MM.1S (cell line): ENCODE data around the gene ADGRF1.

Experiments
- DNase-seq: peaks from one replicate; pipeline ENCODE4 v3.0.0-alpha.2; 2015
- H2AFZ ChIP-seq: fragments of 300-600 bp; sonication (generic); 2 replicates; pipeline ENCODE4 v1.6.0; 2016; ENCODE audit warnings: antibody characterized with exemption, low read length
- H3F3A ChIP-seq: fragments of 300-600 bp; sonication (generic); 2 replicates; pipeline ENCODE4 v1.6.1; 2016; ENCODE audit warnings: mild to moderate bottlenecking, antibody characterized with exemption, low read length, moderate library complexity, mixed read lengths; ENCODE audit not compliant: insufficient read depth
- H3K27ac ChIP-seq: fragments of 300-600 bp; sonication (generic); 2 replicates; pipeline ENCODE4 v1.5.1; 2016; ENCODE audit warnings: mild to moderate bottlenecking, low read length
- H3K27me3 ChIP-seq: fragments of 300-600 bp; sonication (generic); replicated peaks from 2 replicates; pipeline ENCODE4 v1.6.0; 2016; ENCODE audit warnings: low read length; ENCODE audit not compliant: insufficient read depth
- H3K36me3 ChIP-seq: fragments of 300-600 bp; sonication (generic); replicated peaks from 2 replicates; pipeline ENCODE4 v1.6.1; 2016; ENCODE audit warnings: mild to moderate bottlenecking, low read length, mixed read lengths; ENCODE audit not compliant: insufficient read depth
- H3K4me1 ChIP-seq: fragments of 300-600 bp; sonication (generic); 2 replicates; pipeline ENCODE4 v1.6.1; 2016; ENCODE audit warnings: low read length, mixed read lengths
- H3K4me2 ChIP-seq: fragments of 300-600 bp; sonication (generic); 2 replicates; pipeline ENCODE4 v1.6.0; 2016; ENCODE audit warnings: low read depth, low read length
- H3K4me3 ChIP-seq: fragments of 300-600 bp; sonication (generic); 2 replicates; pipeline ENCODE4 v1.5.1; 2016; ENCODE audit warnings: low read length, mixed read lengths
- H3K79me2 ChIP-seq: fragments of 300-600 bp; sonication (generic); 2 replicates; pipeline ENCODE4 v1.6.1; 2016; ENCODE audit warnings: mixed run types, low read length, mixed read lengths
- H3K9ac ChIP-seq: fragments of 300-600 bp; sonication (generic); 2 replicates; pipeline ENCODE4 v1.6.1; 2016; ENCODE audit warnings: low read length, mixed read lengths
- H3K9me2 ChIP-seq: fragments of 300-600 bp; sonication (generic); replicated peaks from 2 replicates; pipeline ENCODE4 v1.6.1; 2016; ENCODE audit warnings: mild to moderate bottlenecking, low read length, mixed read lengths; ENCODE audit not compliant: insufficient read depth
- H3K9me3 ChIP-seq: fragments of 300-600 bp; sonication (generic); replicated peaks from 2 replicates; pipeline ENCODE4 v1.6.1; 2016; ENCODE audit warnings: mild to moderate bottlenecking, low read length, mixed read lengths; ENCODE audit not compliant: insufficient read depth
- H4K20me1 ChIP-seq: fragments of 300-600 bp; sonication (generic); 2 replicates; pipeline ENCODE4 v1.6.1; 2016; ENCODE audit warnings: mild to moderate bottlenecking, low read length, moderate library complexity, mixed read lengths; ENCODE audit not compliant: insufficient read depth
- EZH2 ChIP-seq: fragments of 300-600 bp; sonication (generic); optimal IDR thresholded peaks from 2 replicates; pipeline ENCODE3; 2017; ENCODE audit warnings: low read depth, mild to moderate bottlenecking, antibody characterized with exemption, low read length, mixed read lengths
- EZH2phosphoT487 ChIP-seq: fragments of 300-600 bp; sonication (generic); IDR thresholded peaks from 2 replicates; pipeline ENCODE4 v1.6.1; 2018; ENCODE audit warnings: antibody characterized with exemption, low read length
- TF ChIP-seq, protein P1 (sequence below): fragments of 300-600 bp; sonication (generic); IDR thresholded peaks from 2 replicates; pipeline ENCODE4 v1.5.1; 2016; ENCODE audit warnings: antibody characterized with exemption, low read length, mixed read lengths

ADGRF1 gene

GRCh38 chr6:47009583-47009982 is 32.5 kb downstream of the ADGRF1 start:
- DNase-seq = no peak
- Histone ChIP-seq H3K4me1 (0 out of 2 replicates have a peak, but pooled peaks cover 4% of the 10 kb centered on the region), H3K79me2 (no peaks in the 10 kb centered on the region), H3K9ac (no peak overlapping the region), H2AFZ (no peak overlapping the region), H3K36me3 (no peaks in the 10 kb centered on the region), H3K4me2 (no peak overlapping the region), H3K27ac (no peak overlapping the region), H3K9me3 (no peaks in the 10 kb centered on the region), H4K20me1 (no peaks in the 10 kb centered on the region), H3F3A (no peaks in the 10 kb centered on the region), H3K27me3 (no peaks in the 10 kb centered on the region), H3K9me2 (no peaks in the 10 kb centered on the region), H3K4me3 (no peak overlapping the region)
- TF ChIP-seq EZH2phosphoT487 (no peak), EZH2 (no peak)
- TF ChIP-seq, protein P1, sequence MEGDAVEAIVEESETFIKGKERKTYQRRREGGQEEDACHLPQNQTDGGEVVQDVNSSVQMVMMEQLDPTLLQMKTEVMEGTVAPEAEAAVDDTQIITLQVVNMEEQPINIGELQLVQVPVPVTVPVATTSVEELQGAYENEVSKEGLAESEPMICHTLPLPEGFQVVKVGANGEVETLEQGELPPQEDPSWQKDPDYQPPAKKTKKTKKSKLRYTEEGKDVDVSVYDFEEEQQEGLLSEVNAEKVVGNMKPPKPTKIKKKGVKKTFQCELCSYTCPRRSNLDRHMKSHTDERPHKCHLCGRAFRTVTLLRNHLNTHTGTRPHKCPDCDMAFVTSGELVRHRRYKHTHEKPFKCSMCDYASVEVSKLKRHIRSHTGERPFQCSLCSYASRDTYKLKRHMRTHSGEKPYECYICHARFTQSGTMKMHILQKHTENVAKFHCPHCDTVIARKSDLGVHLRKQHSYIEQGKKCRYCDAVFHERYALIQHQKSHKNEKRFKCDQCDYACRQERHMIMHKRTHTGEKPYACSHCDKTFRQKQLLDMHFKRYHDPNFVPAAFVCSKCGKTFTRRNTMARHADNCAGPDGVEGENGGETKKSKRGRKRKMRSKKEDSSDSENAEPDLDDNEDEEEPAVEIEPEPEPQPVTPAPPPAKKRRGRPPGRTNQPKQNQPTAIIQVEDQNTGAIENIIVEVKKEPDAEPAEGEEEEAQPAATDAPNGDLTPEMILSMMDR = no peak

DNA sequence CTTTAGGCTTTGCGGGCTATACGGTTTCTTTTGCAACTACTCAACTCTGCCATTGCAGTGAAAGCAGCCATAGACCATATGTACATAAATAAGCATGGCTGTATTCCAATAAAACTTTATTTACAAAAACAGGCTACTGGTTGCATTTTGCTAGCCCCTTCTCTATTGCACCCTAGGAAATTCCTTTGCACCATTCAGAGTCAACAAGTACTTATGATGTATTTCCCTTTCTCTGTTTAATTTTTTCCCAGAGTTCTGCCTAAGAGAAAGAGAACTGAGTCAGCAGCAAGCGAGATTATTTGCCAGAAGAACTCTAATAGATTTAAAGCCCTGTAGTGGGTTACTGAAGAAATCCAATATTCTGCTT is 33.8 kb downstream of the ADGRF1 start:
- H3K27ac ChIP-seq = no peak overlapping the region
- H4K20me1 ChIP-seq = no peaks in the 10 kb centered on the region
- no peak overlapping the region for H3K9ac ChIP-seq
- no peaks in the 10 kb centered on the region for H3K36me3 ChIP-seq
- H3K4me3 ChIP-seq = no peak overlapping the region
- H3K4me1 ChIP-seq = 0 out of 2 replicates have a peak, but pooled peaks cover 4% of the 10 kb centered on the region
- H2AFZ ChIP-seq = no peak overlapping the region
- H3K9me3 ChIP-seq = no peaks in the 10 kb centered on the region
- no peak for DNase-seq
- no peaks in the 10 kb centered on the region for H3K27me3 ChIP-seq
- no peaks in the 10 kb centered on the region for H3K79me2 ChIP-seq
- H3K9me2 ChIP-seq = no peaks in the 10 kb centered on the region
- H3K4me2 ChIP-seq = no peak overlapping the region
- H3F3A ChIP-seq = no peaks in the 10 kb centered on the region
- TF ChIP-seq EZH2 = no peak
- TF ChIP-seq, protein P1 = no peak
- no peak for TF ChIP-seq EZH2phosphoT487

DNA sequence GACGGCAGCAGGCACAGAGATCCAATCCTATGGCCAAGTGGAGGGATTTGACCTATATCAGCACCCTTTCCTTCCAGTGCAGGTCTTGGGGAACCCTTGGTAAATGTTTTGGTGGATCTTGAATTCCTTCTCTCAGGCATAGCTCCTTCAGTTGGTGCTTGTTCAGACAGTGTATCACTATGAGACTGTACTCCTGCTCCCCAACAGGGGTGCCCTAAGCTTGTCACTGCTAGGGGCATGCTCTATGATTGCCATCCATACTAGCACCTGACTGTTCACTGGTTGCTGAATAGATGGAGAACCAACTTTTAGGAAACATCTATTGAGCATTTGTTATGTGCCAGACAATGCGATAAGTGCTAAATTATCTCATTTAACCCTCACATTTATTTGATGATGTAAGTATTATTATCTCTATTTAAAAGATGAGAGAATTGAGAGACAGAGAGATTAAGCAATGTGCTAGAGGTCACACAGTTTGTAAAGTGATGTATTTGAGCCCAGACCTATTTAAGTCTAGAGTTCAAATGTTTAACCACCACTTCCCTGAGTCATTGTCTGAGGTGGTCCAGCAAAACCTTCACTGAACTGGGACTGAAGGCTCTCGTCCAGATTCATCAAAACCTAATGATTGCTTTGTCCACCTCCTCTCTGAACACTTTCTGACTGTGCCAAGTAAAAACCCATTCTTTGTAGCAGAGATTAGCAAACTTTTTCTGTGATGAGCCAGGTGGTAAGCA is 34.3 kb downstream of the ADGRF1 start:
- Histone ChIP-seq H3K9ac (no peak overlapping the region), H3K27me3 (no peaks in the 10 kb centered on the region), H3K4me1 (0 out of 2 replicates have a peak, but pooled peaks cover 4% of the 10 kb centered on the region), H2AFZ (no peak overlapping the region), H3K79me2 (no peaks in the 10 kb centered on the region), H3K4me3 (no peak overlapping the region), H4K20me1 (no peaks in the 10 kb centered on the region), H3F3A (no peaks in the 10 kb centered on the region), H3K9me2 (no peaks in the 10 kb centered on the region), H3K4me2 (no peak overlapping the region), H3K9me3 (no peaks in the 10 kb centered on the region), H3K36me3 (no peaks in the 10 kb centered on the region), H3K27ac (no peak overlapping the region)
- DNase-seq = no peak
- TF ChIP-seq EZH2phosphoT487 (no peak), EZH2 (no peak)
- TF ChIP-seq, protein P1 = no peak
